HG03175 (cell line): ENCODE results near the gene ZNF536.
"Not testable (repeated sequence)": the region's sequence is repeated elsewhere in the genome, so short reads cannot be mapped to it uniquely, and the experiment has no call there.

ENCODE experiments used
- ATAC-seq: cut with Tn5 transposase; IDR thresholded peaks from one replicate; pipeline ENCODE4 v1.9.1; 2021; ENCODE audit warnings: mild to moderate bottlenecking, moderate library complexity; ENCODE audit not compliant: unreplicated experiment

Gene ZNF536

DNA sequence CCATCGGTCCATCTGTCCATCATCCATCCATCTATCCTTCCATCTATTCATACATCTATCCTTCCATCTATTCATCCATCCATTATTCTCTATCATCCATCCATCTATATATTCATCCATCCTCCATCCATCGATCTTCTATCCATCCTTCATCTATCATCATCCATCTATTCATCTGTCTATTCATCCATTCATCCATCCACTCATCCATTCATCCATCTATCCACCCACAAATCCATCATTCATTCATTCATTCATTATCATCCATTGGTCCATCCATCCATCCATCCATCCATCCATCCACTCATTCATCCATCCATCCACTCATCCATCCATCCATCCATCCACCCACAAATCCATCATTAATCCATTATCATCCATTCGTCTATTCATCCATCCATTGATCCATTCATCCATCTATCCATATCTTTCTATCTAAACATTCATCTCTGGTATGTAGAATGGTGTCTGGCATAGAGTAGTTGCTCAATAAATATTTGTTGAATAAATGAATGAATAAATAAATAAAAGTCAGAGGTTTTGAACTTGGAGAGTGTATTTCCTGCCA lies 36.6 kb downstream of the ZNF536 start:
- no peak for ATAC-seq

DNA sequence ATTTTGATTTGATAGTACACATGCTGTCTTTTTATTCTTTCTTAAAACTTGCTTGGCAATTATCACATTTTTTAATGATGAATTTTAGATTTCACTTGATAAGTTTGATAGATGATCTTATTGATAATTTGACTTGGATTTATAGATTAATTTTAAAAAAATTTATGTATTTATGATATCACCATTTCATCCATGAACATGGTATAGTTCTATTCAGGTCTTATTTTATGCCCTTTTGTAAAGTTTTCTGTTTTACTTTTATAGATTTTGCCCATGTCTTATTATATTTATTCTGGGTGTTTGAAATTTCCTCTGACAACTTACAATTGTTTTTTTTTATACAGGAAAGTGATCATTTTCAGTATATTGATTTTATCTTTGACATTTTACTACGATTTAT lies 39.5 kb downstream of the ZNF536 start:
- no peak for ATAC-seq

DNA sequence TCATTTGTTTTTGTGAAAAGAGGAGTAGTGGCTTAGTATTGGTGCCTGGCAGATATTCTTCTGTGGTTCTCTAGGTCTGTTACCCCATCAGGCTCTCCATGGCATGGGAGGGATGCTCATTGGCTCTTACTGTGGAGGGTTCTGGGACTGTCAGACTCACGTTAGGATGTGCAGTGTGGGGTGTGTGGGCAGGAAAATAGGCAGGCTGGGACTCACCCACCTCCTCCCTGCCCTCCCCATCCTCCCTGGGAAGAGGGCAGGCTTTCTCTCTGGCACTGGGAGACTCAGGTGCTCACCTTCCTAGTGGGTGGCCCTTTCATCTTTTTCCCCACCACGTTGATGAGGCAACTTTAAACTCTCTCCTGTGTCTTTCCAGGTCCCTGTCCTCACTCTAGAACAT lies 44.2 kb downstream of the ZNF536 start:
- no peak for ATAC-seq

GRCh38 chr19:30417166-30417565 lies 45.0 kb downstream of the ZNF536 start:
- ATAC-seq, result not testable (repeated sequence)

DNA sequence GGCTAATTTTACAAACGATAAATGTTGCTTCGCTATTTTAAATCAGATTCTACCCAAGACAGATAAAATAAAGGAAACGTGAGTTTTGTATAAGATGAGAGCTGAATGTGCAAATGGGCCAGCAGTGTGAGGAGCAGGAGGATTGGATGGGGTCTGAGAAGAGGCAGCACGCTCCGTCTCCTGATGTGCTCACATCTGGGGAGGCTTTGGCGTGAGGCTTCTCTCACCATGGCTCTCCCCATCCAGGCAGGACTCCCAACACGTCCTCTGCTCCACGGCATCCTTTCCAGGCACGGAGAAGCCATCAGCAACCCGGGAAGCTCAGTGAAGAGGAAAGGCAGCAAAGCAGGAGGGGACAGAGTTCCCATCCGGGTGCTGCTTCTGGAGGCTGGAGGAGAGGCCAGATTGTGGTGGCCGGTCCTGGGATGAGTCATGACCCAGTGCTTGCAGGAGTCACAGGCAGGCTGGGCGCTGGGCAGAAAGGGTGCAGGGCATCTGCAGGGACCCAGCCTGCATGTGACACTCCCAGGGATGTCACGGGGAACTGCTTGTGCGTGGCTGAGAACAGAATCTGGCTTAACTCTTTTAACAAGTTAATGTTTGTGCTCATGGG lies 47.5 kb downstream of the ZNF536 start:
- no peak for ATAC-seq

DNA sequence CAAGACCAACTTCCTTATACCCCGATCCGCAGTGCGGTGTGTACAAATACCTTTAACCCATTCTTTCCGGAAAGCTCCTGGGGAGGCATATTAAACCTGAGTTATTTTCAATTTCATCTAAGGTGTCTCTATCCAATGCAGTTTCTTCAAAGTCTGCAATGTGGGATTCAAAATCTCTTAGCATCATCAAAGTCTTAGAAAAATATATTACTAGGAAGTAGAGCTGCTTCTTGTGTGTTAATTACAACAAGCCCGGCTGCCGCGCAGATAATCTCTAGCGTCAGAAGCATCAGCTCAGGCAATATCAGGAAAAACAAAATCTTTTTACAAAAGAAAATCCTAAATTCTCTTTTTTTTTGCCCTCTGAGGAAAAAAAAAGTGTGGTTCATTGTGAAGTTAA lies 48.1 kb downstream of the ZNF536 start:
- no peak for ATAC-seq

GRCh38 chr19:30420881-30421280 lies 48.7 kb downstream of the ZNF536 start:
- no peak for ATAC-seq

DNA sequence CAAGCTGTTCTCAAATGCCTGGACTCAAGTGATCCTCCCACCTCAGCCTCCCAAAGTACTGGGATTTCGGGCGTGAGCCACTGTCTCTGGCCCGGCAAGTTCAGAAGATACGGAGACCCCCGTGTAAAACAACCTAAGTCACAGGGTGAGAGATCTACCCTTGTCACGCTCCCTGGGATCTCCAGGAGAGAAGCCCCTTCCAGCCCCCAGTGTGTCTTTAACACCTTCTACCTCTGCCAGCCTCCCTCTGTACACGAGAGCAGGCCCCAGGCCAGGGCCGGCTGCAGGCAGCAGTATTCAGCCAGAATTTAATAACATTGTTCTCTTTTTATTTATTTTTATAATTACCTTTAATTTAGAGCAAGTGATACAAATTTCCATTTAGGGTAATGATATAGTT lies 49.4 kb downstream of the ZNF536 start:
- no peak for ATAC-seq

DNA sequence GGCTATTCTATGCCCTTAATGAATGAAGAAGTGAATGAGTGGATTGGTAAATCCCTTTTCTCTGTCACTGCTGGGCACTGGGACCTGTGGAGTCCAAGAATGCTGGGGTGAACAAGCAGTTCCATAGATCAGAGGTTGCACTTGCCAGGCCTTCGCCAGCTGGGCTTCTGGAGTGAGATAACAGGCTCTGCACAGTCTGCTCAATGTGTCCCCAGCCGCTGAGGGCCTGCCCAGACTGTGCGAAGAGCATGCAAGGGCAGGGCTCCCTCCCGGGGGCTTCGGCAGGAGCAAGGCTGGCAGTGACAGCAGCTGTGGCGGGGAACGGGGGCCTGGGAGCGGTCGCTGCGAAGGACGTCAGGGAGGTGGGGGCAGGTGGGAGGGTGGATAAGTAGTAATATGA lies 51.3 kb downstream of the ZNF536 start:
- ATAC-seq, result no peak

DNA sequence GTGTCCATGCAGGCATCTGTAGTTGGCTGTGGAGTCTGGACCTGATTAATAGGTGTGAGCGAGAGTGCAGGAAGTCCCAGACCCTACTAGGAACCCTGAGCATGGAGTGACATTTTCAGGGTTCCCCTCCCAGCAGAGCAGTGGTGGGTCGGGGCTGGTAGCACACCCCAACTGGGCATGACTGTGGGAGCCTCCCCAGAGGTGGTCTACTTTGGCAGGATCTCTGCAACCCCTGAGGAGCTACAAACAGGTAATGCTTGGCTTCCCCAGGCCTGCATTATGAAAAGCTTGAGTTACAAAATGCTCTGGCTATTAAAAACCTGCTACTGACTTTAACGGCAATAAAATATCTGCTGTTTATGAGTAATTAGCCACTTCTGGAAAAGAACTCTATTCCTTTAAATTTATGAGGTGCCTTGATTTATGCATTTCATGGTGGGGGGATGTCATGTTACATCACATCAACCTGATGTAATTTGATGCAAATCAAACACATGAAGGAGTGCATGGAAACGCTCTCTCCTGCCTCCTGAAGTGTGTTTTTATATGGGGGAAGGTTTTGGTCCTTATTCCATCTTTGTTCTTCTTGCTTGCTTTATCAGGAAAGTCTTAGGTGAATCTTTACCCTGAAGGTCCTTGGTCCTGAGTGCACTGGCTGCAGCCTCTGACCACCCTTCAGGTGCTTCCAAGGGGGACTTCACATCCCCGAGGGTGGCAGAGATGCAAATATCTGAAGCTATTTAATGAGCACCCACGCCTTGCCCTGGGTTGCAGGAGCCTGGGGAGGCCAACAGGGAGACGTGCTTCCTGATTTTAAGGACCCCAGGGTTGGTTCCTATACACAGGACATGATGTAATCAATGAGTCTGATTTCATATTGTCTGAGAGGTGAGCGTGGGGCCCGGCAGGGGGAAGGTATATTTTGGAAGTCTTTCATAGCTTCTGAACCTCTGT lies 54.0 kb downstream of the ZNF536 start:
- no peak for ATAC-seq

GRCh38 chr19:30426864-30427263 lies 54.7 kb downstream of the ZNF536 start:
- no peak for ATAC-seq

DNA sequence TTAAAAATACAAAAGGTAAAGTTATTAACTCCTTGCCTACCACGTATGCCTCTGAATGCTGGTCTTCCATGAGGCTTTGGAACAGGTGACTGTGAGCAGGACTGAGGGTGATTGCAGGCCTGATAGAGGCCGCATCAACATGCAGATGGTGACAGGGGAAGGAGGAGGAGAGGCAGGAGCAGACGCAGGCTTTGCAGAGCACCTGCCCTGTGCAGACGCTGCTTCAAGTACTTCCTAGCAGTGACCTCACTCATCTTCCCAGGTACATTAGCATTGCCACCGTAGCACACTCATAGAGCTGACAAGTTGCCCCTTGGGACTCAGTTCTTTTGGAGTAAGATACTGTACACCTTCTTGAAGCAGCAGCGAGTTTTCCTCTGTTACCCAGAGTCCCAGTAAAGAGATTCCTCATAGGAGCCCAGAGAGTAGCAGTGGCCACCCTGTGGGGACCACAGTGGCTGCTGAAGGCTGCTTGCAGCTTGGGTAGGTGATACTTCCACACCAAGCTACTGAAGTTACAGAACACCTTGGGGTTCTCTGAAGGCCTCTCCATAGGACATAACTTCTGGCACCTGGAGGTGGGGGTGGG lies 56.0 kb downstream of the ZNF536 start:
- ATAC-seq, result no peak

- ATAC-seq, result no peak
These were observed 56.7 kb downstream of the ZNF536 start for GRCh38 chr19:30428844-30429243.

DNA sequence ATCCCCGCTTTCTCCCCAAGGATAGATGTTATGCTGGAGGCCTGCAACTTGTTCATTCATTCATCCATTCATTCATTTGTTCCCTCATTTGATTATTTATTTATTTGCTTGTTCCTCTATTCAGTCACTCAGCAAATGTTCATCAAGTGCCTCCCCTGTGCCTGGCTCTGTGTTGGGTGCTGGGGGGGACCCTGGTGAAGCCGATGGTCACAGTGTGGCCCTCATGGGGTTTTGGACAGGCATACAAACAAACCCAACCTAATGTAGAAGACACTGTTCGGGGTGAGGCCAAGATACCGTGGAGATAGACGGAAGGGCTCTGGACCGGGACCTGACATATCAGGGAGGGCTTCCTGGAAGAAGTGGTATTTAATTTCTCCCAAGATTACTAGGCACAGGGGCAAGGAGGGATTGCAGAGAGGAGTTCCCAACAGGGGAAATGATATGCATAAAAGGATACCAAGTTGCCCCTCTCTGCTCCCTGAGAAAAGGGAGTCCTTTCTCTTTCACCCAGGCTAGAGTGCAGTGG lies 58.1 kb downstream of the ZNF536 start:
- ATAC-seq, result no peak

- ATAC-seq, result no peak
These were observed 59.4 kb downstream of the ZNF536 start for GRCh38 chr19:30431591-30431990.

- no peak for ATAC-seq
These were observed 62.8 kb downstream of the ZNF536 start for GRCh38 chr19:30434797-30435594.

- ATAC-seq, result no peak
These were observed 65.7 kb downstream of the ZNF536 start for GRCh38 chr19:30437869-30438268.

- no peak for ATAC-seq
These were observed 67.1 kb downstream of the ZNF536 start for GRCh38 chr19:30439310-30439709.

- ATAC-seq, result no peak
These were observed 68.8 kb downstream of the ZNF536 start for GRCh38 chr19:30441011-30441410.

DNA sequence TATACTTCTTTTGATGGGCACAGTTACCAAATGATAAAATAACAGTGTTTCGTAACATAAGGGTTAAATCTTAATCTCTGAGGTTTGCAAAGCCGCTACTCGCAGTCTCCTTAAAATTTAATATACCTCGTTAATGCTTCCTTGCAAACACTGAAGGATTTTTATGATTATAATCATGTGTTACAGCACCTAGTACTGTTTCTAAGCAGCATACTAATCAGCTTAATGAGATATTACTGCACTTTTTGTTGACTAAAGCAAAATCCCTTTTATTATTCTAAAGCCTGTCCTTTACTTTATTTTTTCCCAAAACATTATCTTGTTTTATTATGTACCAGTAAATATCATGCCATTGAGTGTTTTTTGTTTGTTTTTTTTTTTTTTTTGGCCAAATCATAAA lies 70.5 kb downstream of the ZNF536 start:
- ATAC-seq, result no peak
